GM23338 (cell line): ENCODE results near the gene LRP1B.

Experiments used
- CREB1 ChIP-seq: fragments of 250-450 bp; sonication (Bioruptor Pico); IDR thresholded peaks from 2 replicates; pipeline ENCODE4 v1.5.0; 2020; ENCODE audit warnings: low read depth, mild to moderate bottlenecking, moderate library complexity
- EZH2 ChIP-seq: fragments of 200-600 bp; sonication (generic); IDR thresholded peaks from one replicate; pipeline ENCODE4 v1.8.0; 2017; ENCODE audit warnings: antibody characterized with exemption, mild to moderate bottlenecking, low read depth; ENCODE audit not compliant: unreplicated experiment
- EZH2phosphoT487 ChIP-seq: fragments of 200-600 bp; sonication (generic); IDR thresholded peaks from one replicate; pipeline ENCODE4 v1.8.1; 2018; ENCODE audit warnings: antibody characterized with exemption; ENCODE audit not compliant: unreplicated experiment
- JUNB ChIP-seq: IDR thresholded peaks from one replicate; pipeline ENCODE4 v1.6.1; 2016; ENCODE audit warnings: antibody characterized with exemption; ENCODE audit not compliant: unreplicated experiment
- NANOG ChIP-seq: IDR thresholded peaks from 2 replicates; pipeline ENCODE4 v1.6.1; 2016; ENCODE audit warnings: antibody characterized with exemption, borderline replicate concordance
- POLR2AphosphoS5 ChIP-seq: IDR thresholded peaks from 2 replicates; pipeline ENCODE4 v1.6.1; 2016; ENCODE audit warnings: antibody characterized with exemption, low read depth
- REST ChIP-seq: IDR thresholded peaks from one replicate; pipeline ENCODE4 v1.6.1; 2018; ENCODE audit warnings: antibody characterized with exemption; ENCODE audit not compliant: unreplicated experiment
- STAT1 ChIP-seq: IDR thresholded peaks from one replicate; pipeline ENCODE4 v1.6.1; 2016; ENCODE audit warnings: antibody characterized with exemption; ENCODE audit not compliant: unreplicated experiment
- ZNF114 ChIP-seq: fragments of 250-450 bp; sonication (Bioruptor Pico); IDR thresholded peaks from 2 replicates; pipeline ENCODE4 v1.5.0; 2020; ENCODE audit warnings: mild to moderate bottlenecking, moderate library complexity
- ZNF331 ChIP-seq: fragments of 250-450 bp; sonication (Bioruptor Pico); IDR thresholded peaks from 2 replicates; pipeline ENCODE4 v1.5.0; 2020; ENCODE audit warnings: low read depth, mild to moderate bottlenecking, moderate library complexity
- ZNF462 ChIP-seq: fragments of 250-450 bp; sonication (Bioruptor Pico); IDR thresholded peaks from 2 replicates; pipeline ENCODE4 v1.5.0; 2020; ENCODE audit warnings: mild to moderate bottlenecking, moderate library complexity
- TF ChIP-seq, protein P1 (sequence below), 2 experiments: fragments of 200-600 bp in 1 of 2; sonication (generic) in 1 of 2; conservative IDR thresholded peaks; 2 replicates each; pipeline versions ENCODE4 v1.5.1 to v1.6.1; 2016 to 2017; ENCODE audit warnings: antibody characterized with exemption in 2 of 2, low read depth in 2 of 2, mild to moderate bottlenecking in 2 of 2, moderate library complexity in 1 of 2
- TF ChIP-seq, protein P2 (sequence below): IDR thresholded peaks from 2 replicates; pipeline ENCODE4 v1.6.1; 2016; ENCODE audit warnings: antibody characterized with exemption

DNA sequence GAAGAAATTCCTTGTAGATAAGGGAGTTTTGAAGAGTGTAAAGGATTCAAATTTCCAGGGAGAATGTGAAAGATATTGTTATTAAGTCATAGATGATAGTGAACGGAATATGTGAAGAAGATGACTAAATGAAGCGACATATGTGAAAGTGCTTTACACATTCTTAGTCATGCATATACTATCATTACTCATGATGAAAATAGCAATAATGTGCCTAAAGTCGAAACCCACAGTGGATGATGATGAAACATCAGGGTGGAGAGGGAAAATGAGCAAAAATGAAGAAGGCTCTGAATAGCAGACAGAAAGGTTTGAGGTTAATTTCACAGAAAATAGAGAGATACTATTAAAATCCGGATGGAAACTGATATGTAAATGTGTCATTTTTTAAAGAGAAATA, 1237.1 kb downstream of the LRP1B start:
- TF ChIP-seq, protein P1, sequence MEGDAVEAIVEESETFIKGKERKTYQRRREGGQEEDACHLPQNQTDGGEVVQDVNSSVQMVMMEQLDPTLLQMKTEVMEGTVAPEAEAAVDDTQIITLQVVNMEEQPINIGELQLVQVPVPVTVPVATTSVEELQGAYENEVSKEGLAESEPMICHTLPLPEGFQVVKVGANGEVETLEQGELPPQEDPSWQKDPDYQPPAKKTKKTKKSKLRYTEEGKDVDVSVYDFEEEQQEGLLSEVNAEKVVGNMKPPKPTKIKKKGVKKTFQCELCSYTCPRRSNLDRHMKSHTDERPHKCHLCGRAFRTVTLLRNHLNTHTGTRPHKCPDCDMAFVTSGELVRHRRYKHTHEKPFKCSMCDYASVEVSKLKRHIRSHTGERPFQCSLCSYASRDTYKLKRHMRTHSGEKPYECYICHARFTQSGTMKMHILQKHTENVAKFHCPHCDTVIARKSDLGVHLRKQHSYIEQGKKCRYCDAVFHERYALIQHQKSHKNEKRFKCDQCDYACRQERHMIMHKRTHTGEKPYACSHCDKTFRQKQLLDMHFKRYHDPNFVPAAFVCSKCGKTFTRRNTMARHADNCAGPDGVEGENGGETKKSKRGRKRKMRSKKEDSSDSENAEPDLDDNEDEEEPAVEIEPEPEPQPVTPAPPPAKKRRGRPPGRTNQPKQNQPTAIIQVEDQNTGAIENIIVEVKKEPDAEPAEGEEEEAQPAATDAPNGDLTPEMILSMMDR (conservative IDR thresholded peaks at IDR 0.05; ENCODE audit: low read depth in 2 of 2): no peak
- TF ChIP-seq EZH2phosphoT487: no peak
- TF ChIP-seq EZH2: no peak
- TF ChIP-seq POLR2AphosphoS5: no peak
- no peak for TF ChIP-seq NANOG
- TF ChIP-seq JUNB: no peak
- no peak for TF ChIP-seq REST
- TF ChIP-seq, protein P2, sequence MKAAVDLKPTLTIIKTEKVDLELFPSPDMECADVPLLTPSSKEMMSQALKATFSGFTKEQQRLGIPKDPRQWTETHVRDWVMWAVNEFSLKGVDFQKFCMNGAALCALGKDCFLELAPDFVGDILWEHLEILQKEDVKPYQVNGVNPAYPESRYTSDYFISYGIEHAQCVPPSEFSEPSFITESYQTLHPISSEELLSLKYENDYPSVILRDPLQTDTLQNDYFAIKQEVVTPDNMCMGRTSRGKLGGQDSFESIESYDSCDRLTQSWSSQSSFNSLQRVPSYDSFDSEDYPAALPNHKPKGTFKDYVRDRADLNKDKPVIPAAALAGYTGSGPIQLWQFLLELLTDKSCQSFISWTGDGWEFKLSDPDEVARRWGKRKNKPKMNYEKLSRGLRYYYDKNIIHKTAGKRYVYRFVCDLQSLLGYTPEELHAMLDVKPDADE: no peak
- TF ChIP-seq ZNF462: no peak
- TF ChIP-seq STAT1: no peak
- no peak for TF ChIP-seq CREB1 (CRISPR knock-in tag)
- no peak for TF ChIP-seq ZNF114 (CRISPR knock-in tag)
- TF ChIP-seq ZNF331 (CRISPR knock-in tag): no peak
